ENCODE results near the gene RBMS1. TPM values are rescaled to one million over a fixed set of nuclear protein-coding genes. Genes with fewer than 3 reads are reported as not detected.

RBMS1 gene
- total and polyA plus RNA-seq, 2 of the 4 experiments (the other 2 are of a cell fraction), result 43.5 to 64.9 TPM

DNA sequence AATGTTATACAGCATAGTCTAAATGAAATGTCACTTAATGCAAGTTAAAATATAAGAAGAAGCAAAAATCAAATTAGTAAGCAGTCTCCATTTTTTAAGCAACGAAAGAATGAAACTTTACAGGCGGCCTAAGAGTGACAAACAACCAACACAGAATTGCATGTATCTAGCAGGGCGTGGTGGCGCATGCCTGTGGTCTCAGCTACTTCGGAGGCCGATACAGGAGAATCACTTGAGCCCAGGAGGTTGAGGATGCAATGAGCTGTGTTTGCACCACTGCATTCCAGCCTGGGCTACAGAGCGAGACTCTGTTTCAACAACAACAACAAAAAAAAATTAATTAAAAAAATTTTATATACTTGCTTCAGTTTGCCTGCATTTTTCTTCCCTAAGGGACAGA lies 16.6 kb downstream of the RBMS1 start:
- no peak overlapping the region for H2AFZ ChIP-seq (replicated peaks; ENCODE audit: low read length, poor library complexity)
- no peak overlapping the region for H3K4me3 ChIP-seq (ENCODE audit: insufficient read depth, low read depth, low read length)
- H3K23ac ChIP-seq (ENCODE audit: low read depth, low read length), result no peak overlapping the region
- 100% methylated on average over 1 of the region's 7 CpGs; no CpG with 5 or more reads in 1 of the 2 experiments for WGBS, 2 experiments (ENCODE audit: extremely low coverage in 2 of 2, insufficient read length in 1 of 2)
- H2AK5ac ChIP-seq (ENCODE audit: low read depth, low read length), result peak overlapping the region; percentile 75; the same call in 1 of the 2 replicates
- H3K18ac ChIP-seq (ENCODE audit: low read depth, low read length), result peak overlapping the region; percentile 24; the same call in 1 of the 2 replicates
- no peak overlapping the region for H3K9ac ChIP-seq (ENCODE audit: low read depth, low read length)
- no peak overlapping the region for H2BK120ac ChIP-seq (ENCODE audit: low read depth, low read length)
- H4K5ac ChIP-seq (ENCODE audit: low read depth, low read length), result peak overlapping the region; percentile 12; the same call in 1 of the 2 replicates
- dilution Hi-C loops (cut with HindIII; ENCODE audit: low sequenced_read_pairs, unreplicated experiment), result no loop called here
- no peak overlapping the region for H3K14ac ChIP-seq (replicated peaks; ENCODE audit: low read depth, low read length)
- peak overlapping the region; percentile 14; the same call in 1 of the 2 replicates for H3K4ac ChIP-seq (ENCODE audit: low read depth, low read length)
- peak overlapping the region; percentile 63 for H2BK5ac ChIP-seq (ENCODE audit: low read depth, low read length, poor library complexity, severe bottlenecking)
- H4K8ac ChIP-seq (ENCODE audit: low read depth in 2 of 2, low read length in 2 of 2), result peak overlapping the region in 1 of 2 experiments; percentile 30; a peak in 1 of 4 replicates
- DNase-seq, result no peak
- no peak overlapping the region for H2AK9ac ChIP-seq (replicated peaks; ENCODE audit: low read depth, low read length, poor library complexity)
- H3K56ac ChIP-seq (ENCODE audit: extremely low read depth, insufficient read depth, low read length), result no peak overlapping the region
- POLR2A ChIA-PET (ENCODE audit: unreplicated experiment), result no interaction called here
- TF ChIP-seq SMC3 (IDR thresholded peaks at IDR 0.05; ENCODE audit: low read depth, low read length) (no peak), RFX5 (IDR thresholded peaks at IDR 0.05; ENCODE audit: low read depth, low read length) (no peak)
- H2BK20ac ChIP-seq (ENCODE audit: low read depth, low read length), result no peak overlapping the region
- intact Hi-C loops (cut with micrococcal nuclease), result no loop called here
- H3K36me3 ChIP-seq (ENCODE audit: control insufficient read depth, insufficient read depth, low read length), result 0 out of 2 replicates have a peak, but pooled peaks cover 4% of the 10 kb centered on the region
- peaks cover 11% of the 10 kb centered on the region; the same call in 1 of the 2 replicates for H3K9me1 ChIP-seq (ENCODE audit: insufficient read depth, low read length)
- peaks cover 32% of the 10 kb centered on the region; the same call in 1 of the 2 replicates for H4K20me1 ChIP-seq (ENCODE audit: insufficient read depth, low read length)
- H3K4me1 ChIP-seq (ENCODE audit: control insufficient read depth, insufficient read depth, low read length), result peaks cover 25% of the 10 kb centered on the region
- no peaks in the 10 kb centered on the region for H3K27me3 ChIP-seq (ENCODE audit: control insufficient read depth, insufficient read depth, low read length)
- peaks cover 18 to 54% of the 10 kb centered on the region in 2 experiments for H3K79me1 ChIP-seq (ENCODE audit: low read depth in 1 of 2, low read length in 2 of 2)
- H2BK15ac ChIP-seq (ENCODE audit: low read depth, low read length), result no peak overlapping the region
- no TSS peak for BruUV-seq (replicated peaks)
- no peak overlapping the region for H3K4me2 ChIP-seq (ENCODE audit: low read depth, low read length)
- CTCF ChIA-PET, result interaction anchor here (1.0 kb wide), 1 partner anchor 367 kb away, joined by 3 read pairs; no protein-coding TSS in a partner anchor
- H3K9me3 ChIP-seq (ENCODE audit: control insufficient read depth, insufficient read depth, low read length), result no peaks in the 10 kb centered on the region
- ATAC-seq (ENCODE audit: low read depth), result no peak
- H4K91ac ChIP-seq (ENCODE audit: insufficient read depth, low read depth, low read length), result no peak overlapping the region
- no peak overlapping the region for H3K27ac ChIP-seq (ENCODE audit: insufficient read depth, low read length)
- in situ Hi-C loops (cut with MboI; ENCODE audit: low sequenced_read_pairs), result no loop called here

All from IMR-90 (cell line).